Ishikawa (cell line): ENCODE measurements around the gene NDUFB10.

Experiments
- MAX ChIP-seq: IDR thresholded peaks from 2 replicates; pipeline ENCODE4 v1.6.1; 2012
- TAF1 ChIP-seq: IDR thresholded peaks from 2 replicates; pipeline ENCODE4 v1.6.1; 2012; ENCODE audit warnings: low read depth, mild to moderate bottlenecking
- TCF12 ChIP-seq: IDR thresholded peaks from 2 replicates; pipeline ENCODE4 v1.6.1; 2012; ENCODE audit warnings: low read depth

GRCh38 chr16:1974157-1975070, 15.1 kb downstream of the NDUFB10 start:
- TF ChIP-seq TCF12 (no peak), TAF1 (no peak), MAX (no peak)
